ENCODE data around the gene ZNF345.

ZNF345 gene

DNA sequence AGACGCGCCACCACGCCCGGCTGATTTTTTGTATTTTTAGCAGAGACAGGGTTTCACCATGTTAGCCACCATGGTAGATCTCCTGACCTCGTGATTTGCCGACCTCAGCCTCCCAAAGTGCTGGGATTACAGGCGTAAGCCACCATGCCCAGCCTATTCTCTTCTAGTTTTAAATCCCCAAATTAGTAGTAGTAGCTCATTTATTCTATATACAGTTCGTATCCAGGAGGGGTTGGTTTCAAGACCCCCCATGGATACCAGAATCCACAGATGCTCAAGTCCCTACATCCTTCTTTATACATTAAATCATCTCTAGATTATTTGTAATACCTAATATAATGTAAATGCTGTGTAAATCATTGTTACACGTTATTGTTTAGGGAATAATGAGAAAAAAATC, 67.4 kb downstream of the ZNF345 start:
- DNase-seq, result no peak

All from NCI-H524 (cell line).